Measurements from ENCODE around the gene TMPRSS13. TPM values are rescaled to one million over a fixed set of nuclear protein-coding genes. Genes with fewer than 3 reads are reported as not detected.

The TMPRSS13 gene
- total RNA-seq, 1 donor from 2014 or later = 0.53 TPM

- Histone ChIP-seq H3K36me3 (ENCODE audit: control insufficient read depth, insufficient read depth, low read length) (no peaks in the 10 kb centered on the region), H3K4me3 (ENCODE audit: low read depth, low read length) (no peak overlapping the region), H3K27me3 (ENCODE audit: control insufficient read depth, insufficient read depth, low read length) (peaks cover 51% of the 10 kb centered on the region)
- no peak for TF ChIP-seq CTCF (IDR thresholded peaks at IDR 0.05; ENCODE audit: insufficient read depth, low read length, severe bottlenecking)
- FAIRE-seq (no peak), DNase-seq (ENCODE audit: low read depth) (no peak)
Observed at GRCh38 chr11:117878314-117878938, 50.8 kb downstream of the TMPRSS13 start.

DNA sequence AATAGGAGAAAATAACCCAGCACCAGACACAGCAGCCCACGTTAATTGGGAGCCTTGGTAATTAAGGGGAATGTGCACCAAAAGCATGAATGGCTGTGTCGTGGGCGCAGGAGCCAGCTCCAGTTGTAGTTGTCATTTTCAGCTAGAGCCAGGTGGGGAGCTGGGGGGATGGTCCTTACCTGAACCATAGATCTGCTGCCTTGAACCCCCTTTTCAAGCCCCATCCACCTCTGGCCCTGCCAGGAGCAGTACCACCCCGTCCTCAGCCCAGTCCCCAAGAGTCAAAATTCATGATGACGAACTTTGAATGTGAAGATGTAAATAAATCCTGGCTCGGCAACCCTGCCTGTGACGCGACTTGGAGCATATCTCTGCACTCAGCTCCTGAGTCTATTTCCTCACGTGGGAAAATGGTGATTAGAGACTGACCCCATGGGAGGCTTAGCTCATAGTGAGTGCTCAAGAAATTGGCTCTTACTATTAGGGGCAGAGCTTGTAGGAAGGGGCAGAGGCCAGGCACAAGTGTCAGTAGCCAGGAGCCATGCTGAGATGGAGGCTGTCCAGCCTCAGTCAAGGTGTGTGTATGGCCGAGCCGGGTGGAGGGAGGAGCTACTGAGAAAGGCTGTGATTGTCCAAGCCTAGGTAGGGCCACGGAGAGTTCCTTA is 52.0 kb downstream of the TMPRSS13 start:
- Histone ChIP-seq H3K36me3 (ENCODE audit: control insufficient read depth, insufficient read depth, low read length) (no peaks in the 10 kb centered on the region), H3K4me3 (ENCODE audit: low read depth, low read length) (no peak overlapping the region), H3K27me3 (ENCODE audit: control insufficient read depth, insufficient read depth, low read length) (peaks cover 51% of the 10 kb centered on the region)
- FAIRE-seq = no peak
- DNase-seq (ENCODE audit: low read depth) = no peak
- TF ChIP-seq CTCF (IDR thresholded peaks at IDR 0.05; ENCODE audit: insufficient read depth, low read length, severe bottlenecking) = no peak

DNA sequence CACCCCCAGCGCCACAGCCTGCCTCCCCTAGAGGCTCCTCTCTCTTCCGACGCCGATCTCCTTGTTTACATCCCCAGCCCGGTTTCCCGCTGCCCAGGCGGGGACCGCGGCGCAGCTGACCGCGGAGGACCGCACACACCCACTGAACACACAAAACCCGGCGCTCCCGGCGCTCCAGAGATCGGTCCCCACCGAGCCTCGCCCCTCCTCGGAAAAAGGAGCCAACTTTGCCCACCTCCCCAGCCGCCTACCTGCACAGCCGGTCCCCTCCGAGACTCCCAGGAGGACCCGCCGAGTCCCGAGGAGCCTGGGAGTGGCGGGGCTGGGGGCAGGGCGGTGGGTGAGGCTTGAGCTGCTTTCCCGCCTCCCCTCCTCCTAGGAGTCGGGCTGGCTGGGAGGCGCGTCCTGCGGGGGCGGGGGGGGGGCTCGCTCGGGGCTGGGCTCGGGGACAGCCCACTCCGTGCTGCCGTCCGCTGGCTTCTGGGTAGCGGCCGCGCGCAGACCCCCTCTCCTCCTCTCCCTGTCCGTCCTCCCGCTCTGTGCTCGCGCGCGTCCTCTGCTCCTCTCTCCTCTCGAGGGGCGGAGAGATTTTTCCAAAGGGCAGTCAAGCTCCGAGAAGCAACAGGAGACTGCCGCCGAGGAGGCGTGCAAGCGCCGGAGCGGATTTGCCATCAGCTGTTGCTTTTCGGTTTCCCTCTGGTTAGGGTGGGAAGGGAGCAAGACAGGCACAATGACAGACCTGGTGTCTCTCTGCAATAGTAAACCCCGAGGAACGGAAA is 52.7 kb downstream of the TMPRSS13 start, which contains the start of gene FXYD6:
Gene FXYD6 (minus strand): TSS at position 318 of the 779 bp plus-strand sequence. CDS start 33,882 bp downstream, outside the sequence.
- peaks cover 47% of the 10 kb centered on the region for H3K27me3 ChIP-seq (ENCODE audit: control insufficient read depth, insufficient read depth, low read length)
- no peak for DNase-seq (ENCODE audit: low read depth)
- H3K4me3 ChIP-seq (ENCODE audit: low read depth, low read length) = no peak within 1 kb of the TSS

DNA sequence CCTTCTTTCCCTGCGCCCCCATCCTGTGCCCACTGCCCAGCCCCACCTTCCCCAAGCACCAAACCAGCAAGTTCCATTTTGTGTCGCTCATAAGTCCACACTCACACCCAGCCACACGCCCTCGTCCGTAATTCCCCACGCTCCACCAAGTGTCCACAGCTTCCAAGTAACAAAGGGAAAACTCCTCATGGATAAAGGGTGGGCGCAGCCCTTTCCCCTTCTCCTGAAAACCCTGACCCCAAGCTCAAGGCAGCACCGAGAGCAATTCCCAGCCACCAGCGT is 53.2 kb downstream of the TMPRSS13 start:
- Histone ChIP-seq H3K36me3 (ENCODE audit: control insufficient read depth, insufficient read depth, low read length) (no peaks in the 10 kb centered on the region), H3K27me3 (ENCODE audit: control insufficient read depth, insufficient read depth, low read length) (peaks cover 43% of the 10 kb centered on the region), H3K4me3 (ENCODE audit: low read depth, low read length) (no peak overlapping the region)
- no peak for TF ChIP-seq CTCF (IDR thresholded peaks at IDR 0.05; ENCODE audit: insufficient read depth, low read length, severe bottlenecking)
- no peak for FAIRE-seq
- DNase-seq (ENCODE audit: low read depth) = no peak

More for the DNA sequence above, 52.7 kb downstream of the TMPRSS13 start, which contains the start of gene FXYD6:
- H3K36me3 ChIP-seq (ENCODE audit: control insufficient read depth, insufficient read depth, low read length) = no peaks in the 10 kb centered on the region
- no peak for FAIRE-seq
- TF ChIP-seq CTCF (IDR thresholded peaks at IDR 0.05; ENCODE audit: insufficient read depth, low read length, severe bottlenecking) = no peak

GRCh38 chr11:117875382-117876058 is 53.7 kb downstream of the TMPRSS13 start:
- Histone ChIP-seq H3K27me3 (ENCODE audit: control insufficient read depth, insufficient read depth, low read length) (peaks cover 43% of the 10 kb centered on the region), H3K4me3 (ENCODE audit: low read depth, low read length) (no peak overlapping the region), H3K36me3 (ENCODE audit: control insufficient read depth, insufficient read depth, low read length) (no peaks in the 10 kb centered on the region)
- DNase-seq (ENCODE audit: low read depth) (no peak), FAIRE-seq (no peak)
- TF ChIP-seq CTCF (IDR thresholded peaks at IDR 0.05; ENCODE audit: insufficient read depth, low read length, severe bottlenecking) = no peak
